ENCODE results near the gene PCDHB4.
"Not testable (repeated sequence)": the region's sequence is repeated elsewhere in the genome, so short reads cannot be mapped to it uniquely, and the experiment has no call there.

The PCDHB4 gene

GRCh38 chr5:141105350-141105749 lies 16.3 kb upstream of the PCDHB4 start:
- Histone ChIP-seq H3K9me3 (ENCODE audit: control insufficient read depth, insufficient read depth, low read length) (no peaks in the 10 kb centered on the region), H3K36me3 (ENCODE audit: control insufficient read depth, insufficient read depth, low read length) (no peaks in the 10 kb centered on the region), H3K4me3 (ENCODE audit: low read depth, low read length) (no peak overlapping the region), H3K9ac (ENCODE audit: low read depth, low read length) (no peak overlapping the region), H3K4me1 (ENCODE audit: control insufficient read depth, insufficient read depth, low read length) (no peaks in the 10 kb centered on the region), H3K27me3 (ENCODE audit: control insufficient read depth, insufficient read depth, low read length) (no peaks in the 10 kb centered on the region)

GRCh38 chr5:141119250-141119649 lies 2.4 kb upstream of the PCDHB4 start:
- no peaks in the 10 kb centered on the region for H3K36me3 ChIP-seq (ENCODE audit: control insufficient read depth, insufficient read depth, low read length)
- H3K4me1 ChIP-seq (ENCODE audit: control insufficient read depth, insufficient read depth, low read length) = no peaks in the 10 kb centered on the region
- no peaks in the 10 kb centered on the region for H3K9me3 ChIP-seq (ENCODE audit: control insufficient read depth, insufficient read depth, low read length)

GRCh38 chr5:141121985-141122384 lies 367 bp downstream of the PCDHB4 start:
- H3K4me1 ChIP-seq (ENCODE audit: control insufficient read depth, insufficient read depth, low read length) = no peaks in the 10 kb centered on the region
- peak overlapping the region; percentile 37 for H3K4me3 ChIP-seq (ENCODE audit: low read depth, low read length)
- H3K27me3 ChIP-seq (ENCODE audit: control insufficient read depth, insufficient read depth, low read length) = no peaks in the 10 kb centered on the region
- no peaks in the 10 kb centered on the region for H3K36me3 ChIP-seq (ENCODE audit: control insufficient read depth, insufficient read depth, low read length)
- no peaks in the 10 kb centered on the region for H3K9me3 ChIP-seq (ENCODE audit: control insufficient read depth, insufficient read depth, low read length)
- no peak overlapping the region for H3K9ac ChIP-seq (ENCODE audit: low read depth, low read length)

More at GRCh38 chr5:141119250-141119649, 2.4 kb upstream of the PCDHB4 start:
- Histone ChIP-seq H3K9ac (ENCODE audit: low read depth, low read length) (no peak overlapping the region), H3K4me3 (ENCODE audit: low read depth, low read length) (no peak overlapping the region), H3K27me3 (ENCODE audit: control insufficient read depth, insufficient read depth, low read length) (no peaks in the 10 kb centered on the region)

GRCh38 chr5:141123396-141124135 lies 1.9 kb downstream of the PCDHB4 start:
- not testable (repeated sequence) for H3K27me3 ChIP-seq (ENCODE audit: control insufficient read depth, insufficient read depth, low read length); H3K9ac ChIP-seq (ENCODE audit: low read depth, low read length); H3K4me3 ChIP-seq (ENCODE audit: low read depth, low read length); H3K9me3 ChIP-seq (ENCODE audit: control insufficient read depth, insufficient read depth, low read length); H3K36me3 ChIP-seq (ENCODE audit: control insufficient read depth, insufficient read depth, low read length); H3K4me1 ChIP-seq (ENCODE audit: control insufficient read depth, insufficient read depth, low read length)

GRCh38 chr5:141127305-141127704 lies 5.7 kb downstream of the PCDHB4 start:
- H3K9ac ChIP-seq (ENCODE audit: low read depth, low read length) = no peak overlapping the region
- H3K36me3 ChIP-seq (ENCODE audit: control insufficient read depth, insufficient read depth, low read length) = no peaks in the 10 kb centered on the region
- H3K9me3 ChIP-seq (ENCODE audit: control insufficient read depth, insufficient read depth, low read length) = no peaks in the 10 kb centered on the region
- H3K4me1 ChIP-seq (ENCODE audit: control insufficient read depth, insufficient read depth, low read length) = peaks cover 3% of the 10 kb centered on the region
- no peaks in the 10 kb centered on the region for H3K27me3 ChIP-seq (ENCODE audit: control insufficient read depth, insufficient read depth, low read length)
- H3K4me3 ChIP-seq (ENCODE audit: low read depth, low read length) = no peak overlapping the region

GRCh38 chr5:141135030-141135717 lies 13.6 kb downstream of the PCDHB4 start, which contains the start of gene PCDHB5:
Gene PCDHB5, plus strand, starts transcription at chr5:141135206. Its CDS starts 229 bp downstream, at chr5:141135435.
- Histone ChIP-seq H3K9me3 (ENCODE audit: control insufficient read depth, insufficient read depth, low read length) (no peaks in the 10 kb centered on the region), H3K9ac (ENCODE audit: low read depth, low read length) (peak within 1 kb of the TSS; percentile 95), H3K4me3 (ENCODE audit: low read depth, low read length) (peak within 1 kb of the TSS; percentile 85), H3K27me3 (ENCODE audit: control insufficient read depth, insufficient read depth, low read length) (no peaks in the 10 kb centered on the region), H3K4me1 (ENCODE audit: control insufficient read depth, insufficient read depth, low read length) (no peaks in the 10 kb centered on the region), H3K36me3 (ENCODE audit: control insufficient read depth, insufficient read depth, low read length) (no peaks in the 10 kb centered on the region)

- H3K4me3 ChIP-seq (ENCODE audit: low read depth, low read length) = peak overlapping the region; percentile 85
- H3K36me3 ChIP-seq (ENCODE audit: control insufficient read depth, insufficient read depth, low read length) = no peaks in the 10 kb centered on the region
- H3K27me3 ChIP-seq (ENCODE audit: control insufficient read depth, insufficient read depth, low read length) = no peaks in the 10 kb centered on the region
- H3K9me3 ChIP-seq (ENCODE audit: control insufficient read depth, insufficient read depth, low read length) = no peaks in the 10 kb centered on the region
- H3K4me1 ChIP-seq (ENCODE audit: control insufficient read depth, insufficient read depth, low read length) = no peaks in the 10 kb centered on the region
- H3K9ac ChIP-seq (ENCODE audit: low read depth, low read length) = peak overlapping the region; percentile 95
These were observed 14.2 kb downstream of the PCDHB4 start for GRCh38 chr5:141135718-141136266.

GRCh38 chr5:141137346-141137745 lies 15.7 kb downstream of the PCDHB4 start:
- H3K27me3 ChIP-seq (ENCODE audit: control insufficient read depth, insufficient read depth, low read length); H3K9me3 ChIP-seq (ENCODE audit: control insufficient read depth, insufficient read depth, low read length): not testable (repeated sequence)

GRCh38 chr5:141149812-141150211 lies 28.2 kb downstream of the PCDHB4 start, which contains the start of gene PCDHB6:
Gene PCDHB6, plus strand, starts transcription at chr5:141150057. Its CDS starts 201 bp downstream, at chr5:141150258.
- Histone ChIP-seq H3K27me3 (ENCODE audit: control insufficient read depth, insufficient read depth, low read length) (no peaks in the 10 kb centered on the region), H3K9ac (ENCODE audit: low read depth, low read length) (no peak within 1 kb of the TSS), H3K4me1 (ENCODE audit: control insufficient read depth, insufficient read depth, low read length) (no peaks in the 10 kb centered on the region), H3K9me3 (ENCODE audit: control insufficient read depth, insufficient read depth, low read length) (peaks cover 4% of the 10 kb centered on the region), H3K36me3 (ENCODE audit: control insufficient read depth, insufficient read depth, low read length) (no peaks in the 10 kb centered on the region), H3K4me3 (ENCODE audit: low read depth, low read length) (no peak within 1 kb of the TSS)

More at GRCh38 chr5:141137346-141137745, 15.7 kb downstream of the PCDHB4 start:
- not testable (repeated sequence) for H3K4me1 ChIP-seq (ENCODE audit: control insufficient read depth, insufficient read depth, low read length); H3K36me3 ChIP-seq (ENCODE audit: control insufficient read depth, insufficient read depth, low read length); H3K4me3 ChIP-seq (ENCODE audit: low read depth, low read length); H3K9ac ChIP-seq (ENCODE audit: low read depth, low read length)

GRCh38 chr5:141150224-141150992 lies 28.8 kb downstream of the PCDHB4 start:
- no peaks in the 10 kb centered on the region for H3K27me3 ChIP-seq (ENCODE audit: control insufficient read depth, insufficient read depth, low read length)
- peaks cover 4% of the 10 kb centered on the region for H3K9me3 ChIP-seq (ENCODE audit: control insufficient read depth, insufficient read depth, low read length)
- no peak overlapping the region for H3K9ac ChIP-seq (ENCODE audit: low read depth, low read length)
- H3K4me1 ChIP-seq (ENCODE audit: control insufficient read depth, insufficient read depth, low read length) = no peaks in the 10 kb centered on the region
- no peaks in the 10 kb centered on the region for H3K36me3 ChIP-seq (ENCODE audit: control insufficient read depth, insufficient read depth, low read length)
- no peak overlapping the region for H3K4me3 ChIP-seq (ENCODE audit: low read depth, low read length)

GRCh38 chr5:141150993-141151325 lies 29.3 kb downstream of the PCDHB4 start:
- Histone ChIP-seq H3K9ac (ENCODE audit: low read depth, low read length) (no peak overlapping the region), H3K9me3 (ENCODE audit: control insufficient read depth, insufficient read depth, low read length) (peaks cover 4% of the 10 kb centered on the region), H3K4me1 (ENCODE audit: control insufficient read depth, insufficient read depth, low read length) (no peaks in the 10 kb centered on the region), H3K36me3 (ENCODE audit: control insufficient read depth, insufficient read depth, low read length) (no peaks in the 10 kb centered on the region), H3K27me3 (ENCODE audit: control insufficient read depth, insufficient read depth, low read length) (no peaks in the 10 kb centered on the region), H3K4me3 (ENCODE audit: low read depth, low read length) (no peak overlapping the region)
